ENCODE results near the gene ETFB.

The ETFB gene

DNA sequence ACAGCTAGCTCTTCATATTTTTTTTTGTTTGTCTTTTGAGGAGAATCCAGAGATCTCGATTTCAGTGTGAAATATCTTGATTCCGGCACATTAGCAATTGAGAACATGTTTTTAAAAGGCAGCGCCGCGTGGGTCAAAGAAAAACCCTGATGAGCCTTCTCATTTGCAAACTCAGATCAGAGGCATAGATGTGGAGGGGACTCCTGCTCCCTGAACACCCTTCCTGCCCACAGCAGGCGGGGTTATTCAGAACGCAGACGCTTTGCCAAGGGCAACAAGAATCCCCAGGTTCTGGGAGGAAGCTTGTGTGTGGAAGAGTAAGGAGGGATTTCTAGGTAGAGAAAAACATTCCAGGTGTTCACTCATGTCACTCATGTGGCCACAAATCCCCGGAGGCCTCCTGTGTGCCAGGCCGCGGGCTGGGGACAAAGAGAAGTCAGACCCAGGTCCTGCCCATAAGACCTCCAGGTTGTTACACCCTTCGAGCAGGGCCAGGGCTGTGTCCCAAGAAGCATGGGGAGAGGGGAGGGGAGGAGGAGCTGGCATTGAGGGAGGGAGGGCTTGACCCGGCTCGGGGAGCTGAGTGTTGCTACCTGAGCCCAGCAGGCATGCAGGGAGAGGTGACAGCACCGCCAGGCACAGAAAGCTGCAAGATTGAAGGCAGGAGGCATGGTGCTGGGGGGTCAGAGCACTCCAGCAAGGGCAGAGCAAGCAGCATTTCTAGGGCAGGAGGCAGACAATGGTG, 70.6 kb downstream of the ETFB start:
- no peak for DNase-seq (ENCODE audit: low read depth)
